Epidermal melanocyte (primary cell): ENCODE results near the gene TP53AIP1.

Source experiments
- DNase-seq: peaks from one replicate; pipeline ENCODE4 v3.0.0; 2011; ENCODE audit warnings: low spot score; ENCODE audit not compliant: insufficient read length

The TP53AIP1 gene

GRCh38 chr11:128943428-128943976 lies 831 bp upstream of the TP53AIP1 start:
- no peak for DNase-seq

DNA sequence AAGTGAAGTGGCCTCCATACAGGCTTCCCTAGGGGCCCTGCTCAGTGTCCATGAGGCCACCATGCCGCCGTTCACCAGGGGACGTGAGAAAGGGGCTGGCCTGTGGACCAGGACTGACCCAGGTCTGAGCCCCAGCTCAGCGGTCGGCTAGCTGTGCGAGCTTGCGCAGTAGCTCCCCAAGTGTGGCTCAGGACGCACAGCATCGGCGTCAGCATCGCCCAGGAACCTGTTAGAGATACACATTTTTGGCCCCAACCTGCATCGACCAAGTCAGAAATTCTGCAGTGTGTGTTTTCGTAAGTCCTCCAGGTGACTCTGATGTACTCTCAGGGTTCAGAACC lies 429 bp downstream of the TP53AIP1 start:
- DNase-seq = no peak

DNA sequence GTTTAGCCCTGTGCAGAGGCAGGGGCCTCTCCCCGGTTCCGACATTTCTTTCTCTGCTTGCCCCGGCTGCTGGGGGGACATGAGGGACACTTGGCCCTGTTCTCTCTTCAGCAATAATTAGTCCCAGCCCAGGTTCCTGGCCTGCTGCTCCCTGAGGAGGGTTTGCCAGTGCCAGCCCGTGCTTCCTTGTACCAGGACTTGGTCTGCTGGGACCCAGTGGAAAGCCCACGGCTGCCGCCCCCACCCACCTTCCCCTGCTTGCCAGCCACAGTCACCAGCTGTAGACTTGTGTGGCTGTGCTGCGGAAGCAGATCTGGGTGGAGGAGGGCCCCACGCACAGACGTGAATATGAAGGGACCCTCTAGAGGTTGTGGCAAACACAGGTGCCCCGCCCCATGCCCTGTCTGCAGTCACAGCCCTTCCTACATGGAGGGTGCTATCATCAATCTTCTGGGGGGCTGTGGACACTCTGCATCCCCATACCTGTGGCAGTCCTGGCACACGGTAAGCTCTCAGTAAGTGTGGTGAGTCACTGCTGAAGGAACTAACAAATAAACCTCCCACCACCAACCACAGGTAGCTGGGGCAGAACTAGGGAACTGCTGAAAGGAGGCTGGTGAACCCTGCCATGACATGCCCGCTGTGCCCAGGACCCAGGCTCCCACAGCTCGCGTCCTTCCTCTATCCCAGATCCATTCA lies 949 bp downstream of the TP53AIP1 start:
- DNase-seq = no peak

DNA sequence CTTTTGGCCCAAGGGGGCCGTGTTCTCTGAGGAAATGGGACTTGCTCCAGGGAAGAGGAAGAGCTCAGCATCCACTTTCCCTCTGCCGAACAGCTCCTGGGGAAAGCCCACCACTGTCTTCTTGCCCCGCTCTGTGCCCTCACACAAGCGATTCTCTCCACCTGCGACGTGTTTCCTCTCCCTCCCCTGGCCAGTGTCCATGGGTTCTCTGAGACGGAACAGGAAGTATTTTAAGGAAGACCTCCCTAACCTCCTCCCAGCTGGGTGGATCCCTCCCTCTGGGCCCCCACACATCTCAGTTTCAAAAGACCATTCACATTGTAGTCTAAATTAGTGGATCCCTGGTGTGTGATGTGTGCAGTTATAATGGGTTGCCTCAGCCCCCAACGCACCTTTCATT lies 1.6 kb downstream of the TP53AIP1 start:
- DNase-seq = no peak

- DNase-seq = no peak
Measured at GRCh38 chr11:128940603-128941002, 2.1 kb downstream of the TP53AIP1 start.

GRCh38 chr11:128940156-128940555 lies 2.5 kb downstream of the TP53AIP1 start:
- DNase-seq = no peak

DNA sequence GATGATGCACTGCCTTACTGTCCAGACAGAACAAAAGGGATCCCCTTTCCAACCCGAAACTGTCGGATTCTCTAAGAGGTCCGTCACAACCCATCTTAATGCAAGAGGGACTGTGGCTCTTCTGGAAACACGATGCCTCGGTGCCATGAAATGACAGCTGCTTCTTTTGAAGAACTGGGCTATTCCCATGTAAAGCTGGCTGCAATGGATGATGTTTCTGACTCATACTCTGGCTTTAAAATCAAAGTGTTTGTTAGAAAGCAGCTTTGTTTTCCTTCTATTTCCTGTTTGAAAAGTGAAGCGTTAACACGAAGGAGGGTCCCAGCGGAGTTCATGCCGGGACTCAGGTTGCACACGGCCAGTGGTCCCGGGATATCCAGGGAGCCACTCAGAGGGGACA lies 3.1 kb downstream of the TP53AIP1 start:
- no peak for DNase-seq

DNA sequence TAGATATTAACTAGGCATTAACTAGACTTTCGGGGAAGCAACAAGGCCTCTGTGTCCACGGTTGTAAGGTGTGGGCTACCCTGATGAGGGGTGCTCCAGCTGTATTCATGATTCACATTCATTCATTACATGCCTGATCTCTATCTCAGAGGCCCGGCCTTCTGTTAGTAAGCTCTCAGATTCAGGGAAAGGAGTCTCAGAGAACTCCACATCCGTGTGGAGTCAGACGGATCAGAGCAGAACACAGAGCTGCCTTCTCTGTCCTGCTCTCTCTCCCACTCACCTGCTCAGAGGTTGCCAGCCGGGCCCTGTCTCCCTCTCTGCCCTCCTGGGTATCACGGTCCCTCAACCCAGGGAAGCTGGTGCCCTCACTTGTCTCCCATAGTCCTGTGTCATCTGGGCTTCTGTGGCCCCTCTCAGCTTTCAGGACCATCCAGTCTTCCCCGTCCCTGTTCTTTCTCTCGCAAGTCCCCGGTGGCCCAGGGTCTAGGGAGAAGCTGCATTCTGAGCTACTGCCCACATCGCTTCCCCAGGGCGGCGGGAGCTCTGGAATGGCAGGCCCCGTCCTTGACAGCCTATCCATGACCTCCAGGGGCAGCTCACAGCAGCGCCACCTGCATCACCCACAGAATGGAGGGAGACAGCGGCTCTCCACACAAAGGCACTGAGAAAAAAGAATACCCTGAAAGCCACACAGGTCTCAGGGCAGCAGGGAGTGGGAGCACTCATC lies 4.3 kb downstream of the TP53AIP1 start:
- no peak for DNase-seq

DNA sequence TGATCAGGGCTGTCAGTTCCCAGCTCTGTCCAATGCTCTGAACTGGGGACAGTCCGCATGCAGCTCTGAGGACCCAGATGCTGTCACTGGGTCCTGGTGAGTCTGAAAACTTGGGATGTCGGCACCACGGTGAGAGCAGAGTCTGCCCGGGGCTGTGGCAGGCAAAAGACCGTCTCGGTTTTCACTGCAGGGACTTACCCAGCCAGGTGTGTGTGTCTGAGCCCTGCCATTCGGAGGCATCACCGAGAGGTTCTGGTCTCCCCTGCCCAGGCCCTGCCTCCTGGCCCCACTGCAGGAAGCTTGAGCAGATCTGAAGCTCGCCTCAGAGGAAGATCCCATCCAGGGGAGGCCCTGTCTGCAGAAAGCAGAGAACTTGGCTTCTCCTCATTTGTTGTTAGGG lies 5.2 kb downstream of the TP53AIP1 start:
- DNase-seq = no peak

GRCh38 chr11:128936606-128937251 lies 5.9 kb downstream of the TP53AIP1 start:
- DNase-seq = no peak

- DNase-seq = no peak
Measured at GRCh38 chr11:128934926-128935325, 7.7 kb downstream of the TP53AIP1 start.

GRCh38 chr11:128934351-128934750 lies 8.3 kb downstream of the TP53AIP1 start:
- DNase-seq = no peak

- no peak for DNase-seq
Measured at GRCh38 chr11:128933481-128934178, 9.0 kb downstream of the TP53AIP1 start.

- no peak for DNase-seq
Measured at GRCh38 chr11:128931668-128932067, 11.0 kb downstream of the TP53AIP1 start.

- no peak for DNase-seq
Measured at GRCh38 chr11:128931066-128931465, 11.6 kb downstream of the TP53AIP1 start.

GRCh38 chr11:128929991-128930390 lies 12.7 kb downstream of the TP53AIP1 start:
- DNase-seq = no peak

GRCh38 chr11:128929468-128929867 lies 13.2 kb downstream of the TP53AIP1 start:
- DNase-seq = no peak

DNA sequence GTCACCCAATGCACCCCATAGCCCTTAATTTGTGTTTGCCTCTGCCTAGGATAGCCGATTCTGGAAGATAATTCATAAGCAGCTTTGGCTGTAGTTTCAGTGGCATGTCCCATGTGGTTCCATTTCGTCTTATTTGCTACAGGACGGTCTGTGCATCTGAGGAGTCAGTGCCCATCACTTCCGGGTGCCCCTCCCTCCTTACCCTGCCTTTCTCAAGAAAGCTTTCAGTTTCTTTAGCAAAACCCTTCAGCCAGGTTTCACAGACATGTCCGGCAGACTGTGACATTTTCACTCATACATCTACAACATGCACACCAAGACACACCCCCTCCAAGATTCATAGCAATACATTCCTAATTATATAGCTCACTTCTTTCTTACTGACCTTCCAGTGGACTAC lies 14.3 kb downstream of the TP53AIP1 start:
- no peak for DNase-seq

GRCh38 chr11:128927683-128928336 lies 14.9 kb downstream of the TP53AIP1 start:
- DNase-seq = no peak

DNA sequence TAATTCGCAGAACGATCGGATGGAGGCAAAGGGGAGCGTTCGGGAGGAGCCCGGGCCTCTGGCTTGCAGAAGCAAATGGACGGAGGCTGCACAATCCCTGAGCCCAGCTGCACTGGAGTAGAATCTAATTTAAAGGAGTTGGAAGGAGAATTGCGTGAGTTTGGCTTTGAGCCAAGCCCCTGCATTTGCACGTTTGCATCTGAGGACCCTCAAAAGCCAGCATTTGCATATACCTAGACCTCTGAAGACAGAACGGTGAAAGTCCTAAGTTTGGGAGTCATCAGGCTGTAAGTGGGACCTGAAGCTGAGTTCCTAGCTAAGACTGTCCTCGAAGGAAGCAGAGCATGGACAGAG lies 15.6 kb downstream of the TP53AIP1 start:
- no peak for DNase-seq

DNA sequence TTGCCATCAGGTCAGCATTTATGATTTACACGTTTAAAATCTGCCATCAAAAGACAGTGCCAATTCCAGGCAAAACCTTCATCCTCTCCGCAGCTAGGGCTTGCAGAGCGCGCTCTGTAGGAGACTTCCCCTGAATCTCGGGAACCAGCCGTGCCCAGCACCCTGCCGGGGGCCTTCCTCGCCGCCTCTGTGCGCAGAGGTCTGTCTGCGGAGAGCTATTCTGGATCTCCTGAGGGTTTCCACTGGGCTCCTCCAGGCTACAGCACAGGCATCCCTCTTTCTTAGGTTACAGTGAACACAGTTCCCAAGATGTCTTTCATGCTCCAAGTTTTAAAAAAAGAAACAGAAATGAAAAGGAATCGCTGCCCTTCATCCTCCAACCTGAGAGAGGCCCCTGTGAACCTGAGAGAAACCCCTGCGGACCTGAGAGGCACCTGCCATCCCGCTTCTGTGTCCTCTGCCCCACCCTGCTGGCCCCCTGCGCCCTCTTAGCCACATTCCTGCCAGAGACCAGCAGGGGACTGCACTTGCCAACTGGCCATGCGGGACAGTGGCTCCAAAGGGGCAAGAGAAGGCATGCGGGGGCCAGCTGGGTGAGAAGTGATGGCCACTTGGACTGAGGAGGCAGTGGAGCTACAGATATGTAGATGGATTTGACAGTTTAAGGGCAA lies 16.1 kb downstream of the TP53AIP1 start:
- DNase-seq = no peak
